HEK293 (cell line): Measurements from ENCODE around the gene CHMP4A.
A peak's percentile ranks its signal among the peaks of the same experiment; 100 is the strongest.

ENCODE experiments used
- CTCF ChIA-PET: fragments of 350-600 bp; formaldehyde crosslinking; extraction: SDS; loops from one replicate; lab custom pipeline; 2021; ENCODE audit warnings: antibody characterized with exemption; lab: Yijun Ruan, JAX
- POLR2A ChIA-PET: fragments of 300-600 bp; formaldehyde crosslinking; extraction: SDS; loops from one replicate; lab custom pipeline; 2020; ENCODE audit warnings: antibody characterized with exemption, inconsistent platforms; lab: Yijun Ruan, JAX
- H3K27ac ChIP-seq: fragments of 200-500 bp; sonication (Bioruptor generic); 2 replicates; pipeline ENCODE4 v1.5.1; 2014; ENCODE audit warnings: low read depth, low read length, control low read depth, inconsistent platforms; ENCODE audit errors: extremely low read depth
- H3K36me3 ChIP-seq, 2 experiments: fragments of 200-500 bp in 1 of 2; sonication (Bioruptor generic) in 1 of 2; 1 replicate in 1 of 2; 2 replicates in 1 of 2; pipeline ENCODE4 v1.5.1; 2014 to 2017; ENCODE audit warnings: inconsistent platforms in 2 of 2, low read length in 2 of 2; ENCODE audit not compliant: control insufficient read depth in 2 of 2, insufficient read depth in 1 of 2
- H3K4me1 ChIP-seq: fragments of 200-500 bp; sonication (Bioruptor generic); 2 replicates; pipeline ENCODE4 v1.5.1; 2014; ENCODE audit warnings: mild to moderate bottlenecking, low read length, inconsistent platforms; ENCODE audit not compliant: control insufficient read depth, insufficient read depth
- H3K4me3 ChIP-seq: 2 replicates; pipeline ENCODE4 v1.5.1; 2011; ENCODE audit warnings: low read depth, mild to moderate bottlenecking, control low read depth, low read length, moderate library complexity
- H3K9me3 ChIP-seq: fragments of 200-500 bp; sonication (Bioruptor generic); 2 replicates; pipeline ENCODE4 v1.5.1; 2014; ENCODE audit warnings: low read depth, low read length, inconsistent platforms; ENCODE audit not compliant: control insufficient read depth, insufficient read depth
- BCL11A ChIP-seq: fragments of 450-650 bp; formaldehyde crosslinking; IDR thresholded peaks from 2 replicates; pipeline ENCODE4 v1.5.1; 2016; ENCODE audit warnings: low read depth, missing biosample characterization, missing genetic modification characterization
- PRDM1 ChIP-seq: fragments of 450-650 bp; formaldehyde crosslinking; IDR thresholded peaks from 2 replicates; pipeline ENCODE4; 2016; ENCODE audit warnings: missing biosample characterization, missing genetic modification characterization
- PRDM10 ChIP-seq: fragments of 450-650 bp; formaldehyde crosslinking; IDR thresholded peaks from 2 replicates; pipeline ENCODE4 v1.5.1; 2016; ENCODE audit warnings: missing biosample characterization, missing genetic modification characterization
- RBAK ChIP-seq: fragments of 450-650 bp; formaldehyde crosslinking; IDR thresholded peaks from 2 replicates; pipeline ENCODE4 v1.5.1; 2016; ENCODE audit warnings: missing biosample characterization, missing genetic modification characterization
- ZBTB11 ChIP-seq: fragments of 450-650 bp; formaldehyde crosslinking; conservative IDR thresholded peaks from 2 replicates; pipeline ENCODE4 v1.5.1; 2016; ENCODE audit warnings: low read depth, missing biosample characterization, missing genetic modification characterization
- ZBTB20 ChIP-seq: fragments of 450-650 bp; formaldehyde crosslinking; IDR thresholded peaks from 2 replicates; pipeline ENCODE4 v1.5.1; 2016; ENCODE audit warnings: missing biosample characterization, missing genetic modification characterization
- ZBTB8A ChIP-seq: fragments of 450-650 bp; formaldehyde crosslinking; IDR thresholded peaks from 2 replicates; pipeline ENCODE4 v1.5.1; 2016; ENCODE audit warnings: missing biosample characterization, missing genetic modification characterization
- ZFP69B ChIP-seq: fragments of 450-650 bp; formaldehyde crosslinking; IDR thresholded peaks from 2 replicates; pipeline ENCODE4 v1.5.1; 2016; ENCODE audit warnings: missing biosample characterization, missing genetic modification characterization
- ZNF26 ChIP-seq: fragments of 450-650 bp; formaldehyde crosslinking; IDR thresholded peaks from 2 replicates; pipeline ENCODE4 v1.5.1; 2016; ENCODE audit warnings: missing biosample characterization, missing genetic modification characterization
- ZNF341 ChIP-seq: fragments of 450-650 bp; formaldehyde crosslinking; IDR thresholded peaks from 2 replicates; pipeline ENCODE4; 2016; ENCODE audit warnings: low read depth, missing biosample characterization, missing genetic modification characterization
- ZNF354C ChIP-seq: fragments of 450-650 bp; formaldehyde crosslinking; IDR thresholded peaks from 2 replicates; pipeline ENCODE4 v1.5.1; 2016; ENCODE audit warnings: missing biosample characterization, missing genetic modification characterization, low read depth, borderline replicate concordance
- ZNF404 ChIP-seq: fragments of 450-650 bp; formaldehyde crosslinking; IDR thresholded peaks from 2 replicates; pipeline ENCODE4 v1.5.1; 2017; ENCODE audit warnings: missing biosample characterization, missing genetic modification characterization
- ZNF521 ChIP-seq: fragments of 450-650 bp; formaldehyde crosslinking; IDR thresholded peaks from 2 replicates; pipeline ENCODE4 v1.5.1; 2017; ENCODE audit warnings: missing biosample characterization, mild to moderate bottlenecking, missing genetic modification characterization
- ZNF600 ChIP-seq: fragments of 450-650 bp; formaldehyde crosslinking; IDR thresholded peaks from 2 replicates; pipeline ENCODE4 v1.5.1; 2016; ENCODE audit warnings: missing biosample characterization, missing genetic modification characterization
- TF ChIP-seq, protein P1 (sequence below): fragments of 450-650 bp; formaldehyde crosslinking; IDR thresholded peaks from 2 replicates; pipeline ENCODE4 v1.5.1; 2016; ENCODE audit warnings: missing biosample characterization, missing genetic modification characterization

Gene CHMP4A

GRCh38 chr14:24164518-24164991, 48.7 kb downstream of the CHMP4A start:
- no peak overlapping the region for H3K4me3 ChIP-seq
- no peak for TF ChIP-seq BCL11A (tag by site-specific recombination)
- no peak for TF ChIP-seq ZFP69B (tag by site-specific recombination)
- no peak for TF ChIP-seq PRDM10 (tag by site-specific recombination)
- TF ChIP-seq ZNF341, result no peak
- no peak for TF ChIP-seq ZNF521
- no peak for TF ChIP-seq ZNF26 (tag by site-specific recombination)
- no peak for TF ChIP-seq ZNF404 (tag by site-specific recombination)
- no peak for TF ChIP-seq PRDM1 (tag by site-specific recombination)
- no peak for TF ChIP-seq ZNF354C (tag by site-specific recombination)
- CTCF ChIA-PET, result interaction anchor here (0.9 kb wide), 1 partner anchor 143 kb away, joined by 3 read pairs; the partner anchor contains the start of gene CIDEB
- peaks cover 3 to 62% of the 10 kb centered on the region in 2 experiments for H3K36me3 ChIP-seq
- no peaks in the 10 kb centered on the region for H3K9me3 ChIP-seq
- H3K4me1 ChIP-seq, result peaks cover 5% of the 10 kb centered on the region
- POLR2A ChIA-PET, result interaction anchor here (1.6 to 1.7 kb wide), 2 partner anchors 18 to 29 kb away, joined by 4 to 5 read pairs; partner anchors contain the start of genes PSME1, PSME2 and RNF31
- no peak overlapping the region for H3K27ac ChIP-seq

DNA sequence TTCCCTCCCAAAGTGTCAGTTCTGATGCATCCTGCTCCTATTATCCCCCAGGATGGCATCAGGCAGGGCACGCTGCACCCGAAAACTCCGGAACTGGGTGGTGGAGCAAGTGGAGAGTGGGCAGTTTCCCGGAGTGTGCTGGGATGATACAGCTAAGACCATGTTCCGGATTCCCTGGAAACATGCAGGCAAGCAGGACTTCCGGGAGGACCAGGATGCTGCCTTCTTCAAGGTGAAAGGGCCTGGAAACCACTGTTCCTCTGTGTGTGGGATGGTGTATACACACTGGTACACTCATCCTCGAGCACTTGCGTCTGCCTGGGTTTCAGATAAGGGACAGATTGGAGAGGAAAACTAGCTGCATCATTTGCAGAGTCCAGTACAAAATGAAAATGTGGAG, 51.2 kb downstream of the CHMP4A start:
- Histone ChIP-seq H3K4me1 (peaks cover 5% of the 10 kb centered on the region), H3K27ac (no peak overlapping the region), H3K4me3 (no peak overlapping the region), H3K9me3 (no peaks in the 10 kb centered on the region), H3K36me3 (peaks cover 11 to 73% of the 10 kb centered on the region in 2 experiments)
- TF ChIP-seq ZNF600, result peak; percentile 40; the same call in 1 of the 2 replicates
- TF ChIP-seq RBAK, result no peak
- TF ChIP-seq ZBTB20 (tag by site-specific recombination), result no peak
- ChIA-PET POLR2A (interaction anchor here (0.7 to 3.8 kb wide), 9 partner anchors 9 to 109 kb away, joined by 3 to 44 read pairs (median 9); partner anchors contain the start of genes CHMP4A, DCAF11, IPO4 and NRL), CTCF (interaction anchor here (0.7 to 3.9 kb wide), 14 partner anchors 13 to 135 kb away, joined by 3 to 34 read pairs (median 8); partner anchors contain the start of genes IPO4, PSME2, RNF31 and TINF2)

DNA sequence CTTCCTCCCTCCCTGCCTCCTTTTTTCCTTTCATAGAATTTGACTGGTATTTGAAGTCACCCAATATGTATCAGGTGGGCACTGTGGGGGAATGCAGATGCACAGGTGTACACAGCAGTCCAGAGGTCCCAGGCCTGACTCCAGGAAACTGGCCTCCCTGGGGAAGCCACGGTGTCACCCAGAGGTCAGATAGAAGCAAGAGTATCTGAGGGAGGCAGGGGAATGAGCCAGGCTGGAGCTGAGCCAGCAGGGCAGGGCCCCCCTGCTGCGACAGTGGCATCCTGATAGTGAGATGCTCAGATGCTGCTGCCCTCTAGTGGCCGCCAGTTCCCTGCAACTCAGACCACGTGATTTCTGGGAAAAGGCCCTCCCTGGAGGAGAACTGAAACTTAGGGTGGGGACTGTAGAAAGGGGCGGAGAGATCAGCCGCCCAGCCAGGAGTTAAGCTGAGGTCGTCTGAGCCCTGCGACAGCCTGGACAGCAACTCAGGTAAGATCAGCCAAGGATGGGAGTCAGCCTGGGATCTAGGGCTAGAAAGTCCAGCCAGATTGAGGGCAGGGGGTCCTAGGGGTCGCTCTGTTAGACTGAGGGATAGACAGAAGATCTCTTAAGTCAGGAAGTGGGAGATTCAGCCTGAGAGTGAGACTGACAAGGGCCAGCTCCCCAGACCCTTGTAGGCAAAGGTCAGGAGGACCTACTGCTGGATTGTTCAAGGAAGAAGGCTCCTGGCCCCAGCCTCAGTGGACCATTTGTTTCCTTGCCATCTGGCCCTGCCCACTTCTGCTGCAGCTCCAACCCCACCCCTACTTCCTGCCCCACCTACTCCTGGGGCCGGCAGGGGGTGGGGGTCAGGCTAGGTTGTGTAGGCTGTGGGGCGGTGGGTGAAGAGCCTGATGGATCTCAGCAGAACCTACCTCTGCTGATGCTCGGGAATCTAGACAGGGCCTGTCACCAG, 52.2 kb downstream of the CHMP4A start, which contains the start of gene IRF9:
TSS of gene IRF9 (plus strand) at position 416 of the 955 bp plus-strand sequence. CDS start 880 bp downstream, outside the sequence.
- Histone ChIP-seq H3K27ac (0 out of 2 replicates have a peak within 1 kb of the TSS, but pooled peaks have one; percentile 13), H3K36me3 (peaks cover 19 to 75% of the 10 kb centered on the region in 2 experiments), H3K4me3 (peak within 1 kb of the TSS; percentile 46), H3K4me1 (peaks cover 5% of the 10 kb centered on the region), H3K9me3 (no peaks in the 10 kb centered on the region)
- CTCF ChIA-PET, result interaction anchor here (0.7 to 3.9 kb wide), 32 partner anchors 10 to 149 kb away, joined by 3 to 34 read pairs (median 4); partner anchors contain the start of genes DCAF11, EMC9, IPO4 and NRL
- POLR2A ChIA-PET, result interaction anchor here (0.7 to 3.8 kb wide), 19 partner anchors 9 to 110 kb away, joined by 3 to 44 read pairs (median 8); partner anchors contain the start of genes CHMP4A, DCAF11, EMC9 and IPO4
- TF ChIP-seq, protein P1, sequence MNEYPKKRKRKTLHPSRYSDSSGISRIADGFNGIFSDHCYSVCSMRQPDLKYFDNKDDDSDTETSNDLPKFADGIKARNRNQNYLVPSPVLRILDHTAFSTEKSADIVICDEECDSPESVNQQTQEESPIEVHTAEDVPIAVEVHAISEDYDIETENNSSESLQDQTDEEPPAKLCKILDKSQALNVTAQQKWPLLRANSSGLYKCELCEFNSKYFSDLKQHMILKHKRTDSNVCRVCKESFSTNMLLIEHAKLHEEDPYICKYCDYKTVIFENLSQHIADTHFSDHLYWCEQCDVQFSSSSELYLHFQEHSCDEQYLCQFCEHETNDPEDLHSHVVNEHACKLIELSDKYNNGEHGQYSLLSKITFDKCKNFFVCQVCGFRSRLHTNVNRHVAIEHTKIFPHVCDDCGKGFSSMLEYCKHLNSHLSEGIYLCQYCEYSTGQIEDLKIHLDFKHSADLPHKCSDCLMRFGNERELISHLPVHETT (tag by site-specific recombination), result peak; percentile 79; the same call in 1 of the 2 replicates
- TF ChIP-seq ZBTB11 (tag by site-specific recombination), result no peak
- no peak for TF ChIP-seq ZNF26 (tag by site-specific recombination)
- peak; percentile 61; the same call in 1 of the 2 replicates for TF ChIP-seq PRDM1 (tag by site-specific recombination)
- peak; percentile 22; the same call in 1 of the 2 replicates for TF ChIP-seq ZBTB8A (tag by site-specific recombination)
